Activated B cell treated with CpG ODN at 0.5 μM for 24 hours (primary cell): Measurements from ENCODE around the gene SRBD1. TPM values are rescaled to one million over a fixed set of nuclear protein-coding genes. Genes with fewer than 3 reads are reported as not detected.

Experiments used
- ATAC-seq: fragments of 200-7000 bp; cut with Tn5 transposase; one replicate; pipeline ENCODE4 v1.10.0; 2021; ENCODE audit warnings: low read depth, mild to moderate bottlenecking, moderate library complexity
- CTCF ChIA-PET: fragments of 350-600 bp; sonication (Branson Sonifier 250); formaldehyde crosslinking; loops from one replicate; lab custom pipeline; 2021; ENCODE audit warnings: antibody characterized with exemption; lab: Charles Lee
- POLR2A ChIA-PET: fragments of 350-600 bp; sonication (Branson Sonifier 250); formaldehyde crosslinking; loops from one replicate; lab custom pipeline; 2021; ENCODE audit warnings: antibody characterized with exemption; lab: Charles Lee
- DNase-seq: peaks from one replicate; pipeline ENCODE4 v3.0.0; 2022
- H3K27ac Mint-ChIP-seq: one replicate; pipeline ENCODE4 v1.8.0; 2020; ENCODE audit warnings: mixed read lengths
- H3K27me3 Mint-ChIP-seq: one replicate; pipeline ENCODE4 v1.8.0; 2021; ENCODE audit warnings: mixed read lengths
- H3K36me3 Mint-ChIP-seq: one replicate; pipeline ENCODE4 v1.8.0; 2021; ENCODE audit warnings: low read depth, mixed read lengths
- H3K4me1 Mint-ChIP-seq: one replicate; pipeline ENCODE4 v1.8.0; 2021; ENCODE audit warnings: mixed read lengths
- H3K4me3 Mint-ChIP-seq: one replicate; pipeline ENCODE4 v1.8.0; 2020; ENCODE audit warnings: mild to moderate bottlenecking, mixed read lengths
- H3K9me3 Mint-ChIP-seq: one replicate; pipeline ENCODE4 v1.8.0; 2020; ENCODE audit warnings: mixed read lengths
- CTCF ChIP-seq: fragments of 200-600 bp; IDR thresholded peaks from one replicate; pipeline ENCODE4 v1.8.0; 2022; ENCODE audit warnings: antibody characterized with exemption, mild to moderate bottlenecking
- intact Hi-C: fragments of 100-400 bp; cut with micrococcal nuclease; formaldehyde crosslinking; loops from one replicate; pipeline ENCODE4 v1.15.1; 2024
- total RNA-seq: library from RNA; stranded (reverse); gene quantifications from 2 replicates; pipeline ENCODE4 v1.2.3, GENCODE V29; 2022

SRBD1 gene
- total RNA-seq, 1 donor from 2014 or later = 20.2 TPM

GRCh38 chr2:45379399-45380087, 231.5 kb downstream of the SRBD1 start:
- ATAC-seq = no peak
- CTCF ChIA-PET = no interaction called here
- POLR2A ChIA-PET = no interaction called here

GRCh38 chr2:45373534-45373933, 237.5 kb downstream of the SRBD1 start:
- peaks cover 4% of the 10 kb centered on the region for H3K27me3 Mint-ChIP-seq
- intact Hi-C loops = no loop called here
- H3K4me1 Mint-ChIP-seq = no peaks in the 10 kb centered on the region
- ATAC-seq (no peak), DNase-seq (no peak)
- no peak overlapping the region for H3K27ac Mint-ChIP-seq
- H3K4me3 Mint-ChIP-seq = no peak overlapping the region
- H3K9me3 Mint-ChIP-seq = no peaks in the 10 kb centered on the region
- H3K36me3 Mint-ChIP-seq = no peaks in the 10 kb centered on the region
- ChIA-PET POLR2A (no interaction called here), CTCF (no interaction called here)
- no peak for TF ChIP-seq CTCF

More at GRCh38 chr2:45379399-45380087, 231.5 kb downstream of the SRBD1 start:
- intact Hi-C loops = no loop called here
- H3K27ac Mint-ChIP-seq = no peak overlapping the region
- H3K36me3 Mint-ChIP-seq = no peaks in the 10 kb centered on the region
- no peak overlapping the region for H3K4me3 Mint-ChIP-seq
- H3K4me1 Mint-ChIP-seq = no peaks in the 10 kb centered on the region
- H3K27me3 Mint-ChIP-seq = peaks cover 2% of the 10 kb centered on the region
- DNase-seq = no peak
- no peaks in the 10 kb centered on the region for H3K9me3 Mint-ChIP-seq
- TF ChIP-seq CTCF = no peak

- POLR2A ChIA-PET = no interaction called here
- ATAC-seq = no peak
- no peaks in the 10 kb centered on the region for H3K4me1 Mint-ChIP-seq
Observed at GRCh38 chr2:45370369-45370768, 240.7 kb downstream of the SRBD1 start.

GRCh38 chr2:45368792-45369191, 242.3 kb downstream of the SRBD1 start:
- intact Hi-C loops = no loop called here
- no peak for TF ChIP-seq CTCF
- Mint-ChIP-seq H3K27ac (no peak overlapping the region), H3K4me1 (no peaks in the 10 kb centered on the region), H3K9me3 (no peaks in the 10 kb centered on the region), H3K36me3 (no peaks in the 10 kb centered on the region), H3K4me3 (no peak overlapping the region), H3K27me3 (peaks cover 12% of the 10 kb centered on the region)
- POLR2A ChIA-PET = no interaction called here
- CTCF ChIA-PET = no interaction called here
- no peak for ATAC-seq
- DNase-seq = no peak

More at GRCh38 chr2:45370369-45370768, 240.7 kb downstream of the SRBD1 start:
- no peak overlapping the region for H3K27ac Mint-ChIP-seq
- CTCF ChIA-PET = no interaction called here
- H3K9me3 Mint-ChIP-seq = no peaks in the 10 kb centered on the region
- no peak overlapping the region for H3K4me3 Mint-ChIP-seq
- peaks cover 12% of the 10 kb centered on the region for H3K27me3 Mint-ChIP-seq
- TF ChIP-seq CTCF = no peak
- intact Hi-C loops = no loop called here
- H3K36me3 Mint-ChIP-seq = no peaks in the 10 kb centered on the region
- no peak for DNase-seq

- POLR2A ChIA-PET = no interaction called here
- intact Hi-C loops = no loop called here
- no peak overlapping the region for H3K4me3 Mint-ChIP-seq
- no peak for ATAC-seq
- no peak for TF ChIP-seq CTCF
- no peaks in the 10 kb centered on the region for H3K9me3 Mint-ChIP-seq
- DNase-seq = no peak
- peaks cover 6% of the 10 kb centered on the region for H3K27me3 Mint-ChIP-seq
- CTCF ChIA-PET = no interaction called here
- H3K4me1 Mint-ChIP-seq = no peaks in the 10 kb centered on the region
- no peak overlapping the region for H3K27ac Mint-ChIP-seq
- no peaks in the 10 kb centered on the region for H3K36me3 Mint-ChIP-seq
Observed at GRCh38 chr2:45361666-45362065, 249.4 kb downstream of the SRBD1 start.
